NCI-H1417 (cell line): ENCODE measurements around the gene MTCL1.

Experiments used
- DNase-seq, 3 experiments: peaks; one replicate each; lab custom pipeline; 2025; lab: John Stamatoyannopoulos, UW

Gene MTCL1

DNA sequence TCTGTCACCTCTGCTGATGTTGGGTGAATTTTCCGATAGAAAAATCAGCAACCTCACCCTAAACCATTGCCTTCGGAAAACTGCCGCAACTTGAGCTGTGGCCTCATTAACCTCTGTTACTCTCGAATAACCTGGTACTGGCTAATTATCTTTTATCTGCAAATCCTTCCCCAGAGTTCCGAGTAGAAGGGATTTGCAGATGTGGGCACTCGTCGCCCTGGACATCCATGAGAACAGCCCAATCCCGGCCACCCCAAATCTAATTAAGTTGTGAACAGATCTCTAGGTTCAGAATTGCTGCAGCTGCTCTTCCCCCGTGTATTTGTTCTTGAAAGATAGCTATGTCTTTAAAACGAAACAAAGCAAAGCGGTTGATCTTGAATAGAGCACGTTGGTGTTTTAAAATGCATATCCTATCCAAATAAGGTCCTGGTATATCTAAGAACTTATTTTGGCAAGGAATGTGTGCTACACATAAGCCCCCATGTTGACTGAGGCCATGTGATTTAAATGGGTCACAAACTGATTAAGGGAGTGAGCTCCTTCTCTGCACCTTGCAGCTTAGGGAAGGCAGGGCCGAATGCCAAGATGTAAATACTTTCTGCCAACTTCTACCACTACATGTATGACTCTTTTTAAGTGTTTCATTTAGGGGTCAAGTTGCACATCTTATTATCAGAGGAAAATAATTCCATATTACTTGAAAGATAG is 88.2 kb downstream of the MTCL1 start:
- no peak for DNase-seq

DNA sequence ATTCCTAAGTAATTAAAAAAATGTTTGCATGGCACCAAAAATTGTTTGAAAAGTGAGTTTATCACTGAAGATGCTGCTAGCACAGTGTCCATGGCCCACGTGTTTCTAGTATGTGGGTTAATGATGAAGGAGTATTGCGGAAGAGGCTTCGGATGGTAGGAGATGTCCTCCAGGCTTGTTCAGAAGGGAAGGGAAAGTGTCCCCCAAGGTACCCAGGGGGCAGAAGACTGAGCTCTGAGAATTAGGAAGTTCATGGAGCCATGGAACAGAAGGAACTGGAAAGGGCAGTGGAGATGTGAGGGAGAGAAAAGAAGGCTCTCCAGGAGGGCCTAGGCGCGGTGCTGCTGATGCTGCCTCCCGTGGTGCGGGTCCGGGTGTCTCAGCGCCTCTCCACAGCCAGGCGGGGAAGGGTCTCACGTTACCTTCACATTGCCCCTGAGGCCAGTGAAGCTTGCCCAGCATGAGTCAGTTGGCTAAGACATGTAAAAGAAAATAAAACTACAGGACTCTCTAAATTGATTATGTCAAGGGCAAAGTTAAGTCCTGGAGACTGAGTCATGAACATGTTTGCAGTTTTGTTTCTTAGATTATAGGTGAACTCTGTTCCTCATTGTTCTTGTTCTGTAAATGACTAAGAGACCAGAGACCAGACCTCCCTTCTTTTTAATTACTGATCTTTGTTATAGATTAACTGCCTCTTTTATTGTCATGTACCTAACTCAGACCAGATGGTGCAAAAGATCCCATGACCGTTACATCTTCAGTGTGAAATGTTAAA is 89.0 kb downstream of the MTCL1 start:
- no peak for DNase-seq

DNA sequence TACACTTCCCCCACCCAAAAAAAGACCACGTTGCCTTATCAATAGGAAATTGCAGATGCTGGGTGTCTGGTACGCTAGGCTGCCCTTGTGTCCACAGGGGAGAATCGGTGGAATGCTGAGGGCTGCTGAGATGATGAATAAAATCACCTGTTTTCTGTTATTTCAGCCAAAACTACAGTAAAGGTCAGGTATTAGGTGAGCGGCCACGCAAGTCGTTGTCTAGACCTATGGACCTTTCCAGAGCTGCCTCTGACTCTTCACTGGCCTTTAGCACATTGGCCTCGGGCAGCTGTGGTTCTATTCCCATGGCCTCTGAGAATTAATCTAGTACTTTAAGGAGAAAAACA is 89.6 kb downstream of the MTCL1 start:
- no peak for DNase-seq

DNA sequence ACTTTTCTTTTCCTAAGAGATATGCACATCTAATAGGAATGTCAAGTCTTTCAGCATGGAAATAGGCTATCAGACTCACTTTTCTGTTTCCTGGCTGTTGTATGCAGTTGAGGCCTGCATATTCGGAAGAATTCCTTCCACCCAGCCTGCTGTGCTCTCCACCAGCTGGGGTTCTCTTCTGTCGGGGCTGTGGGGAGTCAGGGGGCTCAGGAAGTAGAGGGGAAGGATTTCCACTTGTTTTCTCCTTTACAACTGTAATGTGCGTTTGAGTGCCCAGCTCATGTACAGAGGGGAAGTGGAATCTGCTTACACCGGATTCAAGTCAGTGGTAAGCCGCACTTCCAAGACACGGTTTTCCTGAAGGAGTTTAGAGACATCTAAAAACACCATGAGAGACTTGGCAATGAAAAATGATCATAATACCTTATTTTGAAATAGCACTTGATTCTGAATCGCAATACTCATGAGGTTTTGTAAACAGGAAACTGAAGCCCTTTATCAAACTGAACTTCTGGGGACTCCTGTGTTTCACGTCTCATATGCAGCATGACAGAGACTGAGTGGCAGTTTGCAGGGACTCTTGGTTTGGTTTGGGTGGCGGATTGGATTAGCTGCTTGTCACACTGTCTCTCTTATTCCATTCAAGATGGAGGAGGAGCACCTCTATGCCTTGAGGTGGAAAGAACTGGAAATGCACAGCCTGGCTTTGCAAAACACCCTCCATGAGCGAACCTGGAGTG is 90.4 kb downstream of the MTCL1 start:
- DNase-seq: no peak

DNA sequence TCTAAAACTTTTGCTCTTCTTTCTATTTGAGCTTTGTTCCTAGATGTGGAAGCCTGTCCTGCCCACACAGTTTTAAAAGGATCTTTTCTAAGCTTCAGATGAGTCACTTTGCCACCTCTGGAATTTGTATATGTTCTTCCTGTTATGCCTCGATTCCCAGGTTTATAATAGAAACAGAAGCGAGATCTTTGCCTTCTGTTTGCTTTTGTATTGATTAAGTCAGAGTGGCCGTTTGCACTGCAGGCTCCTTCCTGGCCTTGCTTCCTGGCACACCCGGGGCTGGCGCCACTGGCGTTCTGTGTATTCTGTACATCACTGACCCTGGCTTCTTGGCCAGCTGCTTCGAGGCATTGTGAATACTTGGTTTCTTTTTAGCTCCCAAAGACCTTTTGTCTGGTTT is 91.8 kb downstream of the MTCL1 start:
- DNase-seq: no peak

DNA sequence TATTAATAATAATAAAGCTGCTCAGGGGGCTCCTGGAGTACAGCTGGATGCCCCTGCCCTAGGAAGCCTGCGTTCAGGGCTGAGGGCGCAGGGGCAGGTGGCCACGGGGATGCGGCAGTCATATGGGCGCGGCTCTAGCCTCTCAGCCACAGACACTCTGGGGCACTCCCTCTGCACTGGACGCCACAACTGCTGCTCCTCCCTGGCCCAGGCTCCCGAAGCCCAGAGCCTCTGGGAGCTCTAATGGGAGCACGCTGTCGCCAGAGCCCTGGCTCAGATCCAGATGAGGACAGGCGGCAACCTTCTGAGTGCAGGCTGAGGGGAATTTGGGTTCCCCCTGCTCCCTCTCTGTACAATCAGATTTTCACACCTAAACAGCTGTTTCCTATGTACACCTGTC is 93.6 kb downstream of the MTCL1 start:
- DNase-seq: peak in 1 of 3 experiments; percentile 32

DNA sequence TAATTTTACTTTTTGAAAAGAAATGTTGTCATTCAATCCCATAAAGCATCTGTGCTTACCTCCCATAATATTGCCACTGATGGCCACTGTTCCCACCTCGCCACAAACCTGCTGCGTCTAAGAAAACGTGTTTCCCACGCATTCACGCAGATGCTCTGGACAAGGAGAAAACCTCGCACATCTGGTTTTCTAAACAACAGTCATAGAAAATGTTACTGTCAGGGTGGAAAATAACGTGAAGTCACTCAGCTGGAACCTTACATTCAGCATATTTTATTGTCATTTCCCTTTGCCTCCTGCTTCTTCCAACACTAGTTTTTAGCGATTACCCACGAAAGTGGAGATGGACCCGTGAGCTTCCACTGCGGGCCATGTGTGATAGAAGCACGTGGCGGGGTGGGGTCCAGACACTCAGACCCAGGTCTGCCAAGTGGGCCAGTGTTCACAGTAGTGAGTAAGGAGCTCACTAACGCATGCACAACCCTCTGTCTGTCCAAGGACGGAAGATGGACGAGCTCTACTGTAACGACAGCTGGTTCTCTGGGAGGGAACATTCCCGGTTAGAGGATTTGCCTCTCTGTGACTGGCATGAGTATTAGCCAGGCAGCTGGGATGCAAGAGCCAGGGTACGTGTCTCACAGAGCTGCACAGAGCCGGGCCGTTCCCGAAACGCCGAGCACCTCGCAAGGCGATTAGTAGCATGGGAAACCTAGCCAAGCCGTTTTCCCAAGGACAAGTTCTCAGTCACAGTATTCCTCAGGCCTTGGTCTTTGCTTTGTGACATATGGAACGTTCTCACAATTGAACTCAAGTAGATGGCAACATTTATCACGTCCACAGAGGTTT is 94.5 kb downstream of the MTCL1 start:
- DNase-seq: no peak

DNA sequence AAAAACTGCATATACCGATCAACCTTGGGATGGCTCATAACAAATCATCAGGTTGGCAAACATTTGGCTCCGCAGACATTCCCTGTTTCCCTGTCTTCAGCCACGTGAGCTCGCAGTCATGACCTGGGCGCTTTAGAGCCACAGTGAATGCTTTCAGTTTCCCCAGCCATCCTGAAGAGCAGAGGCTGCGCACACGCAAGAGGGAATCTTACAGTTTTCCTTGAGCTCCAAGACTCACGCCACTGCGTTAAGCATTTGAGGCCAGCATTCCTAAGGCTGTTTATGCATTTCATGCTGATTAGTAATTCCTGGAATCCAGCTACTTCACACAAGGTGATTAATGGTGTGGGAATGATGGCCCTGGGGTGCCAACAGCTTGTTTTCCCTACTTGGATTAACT is 95.1 kb downstream of the MTCL1 start:
- no peak for DNase-seq

DNA sequence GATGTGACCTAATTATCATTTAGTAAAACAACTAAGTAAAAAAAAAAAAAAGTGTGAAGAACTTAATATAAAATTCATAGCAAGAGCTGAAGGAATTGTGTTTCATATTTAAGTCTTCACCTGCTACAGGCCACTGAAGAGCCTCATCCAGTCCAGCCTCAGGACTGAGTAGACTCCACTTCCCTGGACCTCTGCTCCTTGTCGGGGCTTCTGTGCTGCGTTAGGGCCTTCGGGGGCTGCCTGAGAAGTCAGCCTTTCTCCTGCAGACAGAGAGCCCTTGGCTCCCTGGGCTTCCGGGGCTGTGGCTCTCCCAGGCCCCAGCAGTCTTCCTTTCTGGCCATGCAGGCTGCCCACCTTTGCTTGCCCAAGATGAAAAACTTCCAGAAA is 95.5 kb downstream of the MTCL1 start:
- no peak for DNase-seq

DNA sequence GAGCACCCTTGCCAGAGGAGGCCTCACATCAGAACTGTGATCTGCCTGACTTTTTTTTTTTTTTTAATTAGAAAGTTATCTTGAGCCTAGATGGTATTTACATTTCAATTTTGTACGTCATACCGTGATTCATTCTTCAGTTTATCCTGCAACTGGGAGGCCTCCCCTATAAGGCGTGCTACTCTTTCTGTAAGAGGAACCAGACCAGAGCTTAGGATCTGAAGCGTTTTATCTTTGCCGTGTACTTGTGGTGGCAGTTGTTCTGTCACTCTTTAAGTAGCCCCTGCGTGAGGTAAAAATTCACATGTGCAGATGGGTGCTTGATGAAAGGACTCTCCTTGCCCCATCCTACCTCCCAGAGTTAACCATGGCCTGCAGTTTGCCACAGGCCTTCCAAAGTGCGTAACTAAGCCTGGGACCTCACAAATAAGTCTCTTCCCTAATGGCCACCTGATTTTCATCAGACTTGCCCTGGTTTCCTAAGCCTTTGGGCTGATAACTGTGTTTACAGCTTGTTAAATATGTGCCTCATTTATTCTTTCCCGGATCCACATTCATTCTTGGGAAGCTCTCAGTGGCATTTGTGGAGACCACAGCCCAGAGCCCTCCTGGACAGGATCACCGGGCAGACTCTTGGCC is 96.0 kb downstream of the MTCL1 start:
- DNase-seq: no peak

DNA sequence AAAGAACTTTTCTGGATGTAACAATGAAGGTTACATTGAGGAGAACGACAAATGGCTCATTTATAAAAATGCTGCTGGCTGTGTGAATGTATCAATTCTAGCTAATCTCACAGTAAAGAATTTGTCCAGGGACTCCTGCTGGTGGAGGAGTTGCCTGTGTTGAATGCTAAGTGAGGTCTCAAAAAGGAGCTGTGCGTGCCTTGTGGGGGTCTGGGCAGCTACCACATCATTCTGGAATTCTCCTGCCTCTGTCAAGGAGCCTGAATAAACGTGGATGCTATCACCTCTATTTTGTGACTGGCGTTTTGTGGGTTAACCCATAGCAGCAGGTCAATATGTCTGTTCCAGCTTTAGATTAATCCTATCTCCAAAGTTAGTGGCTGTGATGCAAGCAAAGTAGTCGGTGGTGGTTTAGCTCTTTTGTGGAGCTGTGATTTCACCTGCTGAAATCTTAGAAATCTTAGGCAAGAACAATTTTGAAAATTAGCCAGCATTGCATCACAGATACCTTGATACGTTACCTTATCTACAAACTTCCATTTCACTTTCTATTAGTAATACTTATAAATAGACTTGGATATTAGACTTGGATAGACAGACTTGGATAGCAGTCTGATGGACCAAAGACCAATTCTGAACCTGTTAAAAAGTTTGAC is 96.8 kb downstream of the MTCL1 start:
- no peak for DNase-seq

DNA sequence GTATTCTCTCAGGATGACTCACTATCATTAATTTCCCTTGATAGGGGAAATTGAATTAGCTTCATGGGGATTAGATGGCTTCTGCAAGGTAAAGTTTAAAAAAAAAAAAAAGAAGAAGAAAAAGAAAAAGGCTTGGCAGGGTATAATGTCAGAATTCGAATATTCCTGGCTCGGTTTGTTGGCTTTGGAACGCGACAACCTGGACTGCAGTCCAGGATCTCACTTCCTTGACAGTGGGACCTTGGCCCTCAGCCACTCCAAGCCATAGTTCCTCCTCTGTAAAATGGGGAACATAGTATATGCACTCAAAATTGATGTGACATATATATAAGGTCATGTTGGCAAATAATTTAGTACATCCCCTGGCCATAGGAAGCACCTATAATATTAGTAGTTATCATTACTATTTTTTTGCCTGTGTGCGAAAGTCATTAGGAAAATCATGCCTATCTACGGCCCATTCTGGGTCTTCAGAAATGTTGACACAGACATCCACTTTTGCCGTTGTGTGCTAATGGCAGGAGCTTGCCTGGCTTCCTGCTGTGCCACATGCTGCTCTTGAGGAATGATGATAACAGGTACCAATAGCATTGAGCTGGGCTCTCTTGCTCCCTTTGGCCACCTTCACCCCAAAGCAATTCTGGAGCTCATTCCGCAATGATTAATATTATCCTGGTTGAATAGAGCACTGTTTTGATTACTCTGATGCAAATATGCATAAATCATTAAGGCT is 97.9 kb downstream of the MTCL1 start:
- DNase-seq: peak in 2 of 3 experiments; percentile 7 to 29

DNA sequence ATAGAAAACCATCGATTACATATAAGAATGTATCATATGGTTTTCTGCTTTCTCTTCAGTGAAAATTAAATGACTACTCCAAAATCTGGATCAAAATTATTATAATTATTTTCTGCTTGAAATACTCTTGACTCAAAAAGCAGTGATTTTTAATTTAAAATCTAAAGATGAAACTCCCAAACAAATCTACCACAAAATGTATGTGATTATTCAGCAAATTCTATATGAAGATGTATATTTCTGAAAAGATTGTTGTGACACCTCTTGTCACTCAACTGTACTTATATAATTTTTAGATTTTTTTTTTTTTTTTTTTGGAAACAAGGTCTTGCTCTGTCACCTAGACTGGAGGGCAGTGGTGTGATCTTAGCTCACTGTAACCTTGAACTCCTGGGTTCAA is 98.6 kb downstream of the MTCL1 start:
- DNase-seq: no peak

DNA sequence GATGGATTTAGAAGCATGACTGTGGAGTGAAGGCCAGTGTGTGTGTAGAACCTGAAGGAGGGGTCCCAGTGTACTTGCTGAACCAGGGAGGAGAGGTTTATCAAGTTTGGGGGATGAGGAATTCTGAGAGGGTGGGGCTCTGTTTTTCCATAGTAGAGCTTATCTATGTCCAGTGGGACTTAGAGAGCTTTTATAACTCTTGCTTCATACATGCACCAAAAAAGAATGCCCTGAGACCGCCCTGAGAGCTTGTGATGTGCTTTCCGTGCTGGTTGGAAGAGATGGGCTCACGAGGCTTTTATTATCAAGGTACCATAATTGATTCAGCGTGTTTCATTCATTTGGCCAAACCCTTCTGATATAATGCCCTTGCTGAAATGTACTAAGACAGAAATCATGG is 100.2 kb downstream of the MTCL1 start:
- no peak for DNase-seq

DNA sequence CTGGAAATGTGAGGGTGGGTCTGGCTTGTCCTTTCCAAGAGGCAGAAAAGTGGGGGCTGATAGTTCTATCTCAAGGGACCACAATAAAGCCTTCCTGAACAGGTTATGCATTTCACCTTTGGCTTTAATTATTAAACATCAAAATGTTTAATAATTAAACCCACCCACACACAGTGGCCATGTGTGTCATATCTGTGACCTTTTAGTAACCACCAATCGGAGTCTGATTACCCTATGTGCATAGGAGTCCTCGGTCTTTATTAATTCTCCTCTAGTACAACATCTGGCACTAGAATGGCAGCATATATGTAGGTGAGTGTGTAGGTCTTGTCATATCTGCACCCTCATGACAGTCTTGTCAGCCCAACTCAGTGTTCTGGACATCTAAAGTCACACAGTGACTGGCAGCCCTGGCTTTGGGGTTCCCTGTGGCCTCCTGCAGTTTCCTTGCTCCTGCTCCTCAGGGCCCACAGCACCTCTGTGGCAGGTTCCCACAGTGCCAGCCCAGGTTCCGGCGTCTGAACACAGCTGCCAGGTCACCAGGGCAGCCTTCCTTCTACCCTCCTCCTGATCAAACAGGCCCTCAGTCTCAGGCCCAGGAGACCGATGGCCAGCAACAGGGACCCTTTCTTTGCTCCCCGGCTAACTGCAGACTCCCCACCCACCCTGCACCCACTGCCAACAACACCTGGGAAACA is 100.9 kb downstream of the MTCL1 start:
- DNase-seq: no peak

DNA sequence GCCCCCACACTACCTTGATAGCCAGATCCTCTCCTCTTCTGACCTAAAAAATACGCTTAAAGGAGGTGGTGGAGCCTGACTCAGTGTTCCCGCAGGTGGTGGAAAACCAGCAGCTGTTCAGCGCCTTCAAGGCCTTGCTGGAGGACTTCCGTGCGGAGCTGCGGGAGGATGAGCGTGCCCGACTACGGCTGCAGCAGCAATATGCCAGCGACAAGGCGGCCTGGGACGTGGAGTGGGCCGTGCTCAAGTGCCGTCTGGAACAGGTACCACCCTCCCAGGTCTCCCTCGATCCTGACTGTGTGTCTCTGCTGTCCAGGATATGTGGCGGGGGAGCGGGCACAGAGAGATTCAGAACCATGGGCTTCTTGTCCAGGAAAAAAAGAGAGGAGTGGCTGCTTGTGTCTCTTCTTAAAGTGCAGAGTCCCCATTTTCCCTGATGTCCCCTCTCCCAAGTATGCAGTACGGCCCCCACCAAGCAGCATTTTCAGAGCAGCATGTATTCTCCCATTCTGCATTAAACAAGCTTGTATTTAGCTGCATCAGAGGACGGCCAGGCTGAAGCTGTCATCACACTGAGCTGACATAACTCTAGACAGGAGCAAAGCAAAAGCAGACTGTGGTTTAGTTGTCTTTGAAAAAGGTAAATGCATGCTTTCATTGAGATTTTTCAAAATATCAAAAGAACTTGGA is 101.6 kb downstream of the MTCL1 start:
- no peak for DNase-seq

DNA sequence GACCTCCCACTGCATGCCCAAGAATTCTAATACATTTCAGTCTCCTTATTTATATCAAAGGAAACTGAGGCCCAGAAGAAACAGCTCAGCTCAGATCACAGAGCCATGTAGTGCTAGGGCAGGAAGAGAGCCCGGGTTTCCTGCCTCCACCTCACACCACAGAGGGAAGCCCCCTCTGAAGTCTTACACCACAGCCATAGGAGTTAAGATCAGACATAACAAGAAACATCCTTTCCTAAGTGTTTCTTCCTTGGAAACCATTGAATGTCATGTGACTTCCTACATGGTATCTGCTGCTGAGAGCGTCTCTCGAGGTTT is 102.1 kb downstream of the MTCL1 start:
- DNase-seq: no peak

DNA sequence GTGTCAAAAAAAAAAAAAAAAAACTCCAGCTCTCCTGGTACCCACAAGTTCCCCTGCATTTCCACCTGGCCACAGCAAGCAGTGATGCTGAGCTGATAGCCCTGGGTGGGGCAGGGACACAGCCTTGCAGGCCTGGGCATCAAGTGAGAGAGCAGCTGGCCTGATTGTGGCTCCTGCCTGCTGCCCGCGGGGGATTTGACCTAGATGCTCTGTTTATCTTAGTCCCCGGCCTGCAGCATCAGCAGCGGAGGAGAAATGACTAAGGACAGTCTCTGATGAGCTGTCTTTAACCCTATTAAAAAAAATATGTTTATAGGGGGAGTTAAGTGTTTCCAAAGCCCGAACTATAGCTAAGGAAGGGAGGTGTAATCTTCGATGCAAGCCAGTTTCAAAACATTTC is 102.6 kb downstream of the MTCL1 start:
- DNase-seq: peak in 1 of 3 experiments; percentile 6

DNA sequence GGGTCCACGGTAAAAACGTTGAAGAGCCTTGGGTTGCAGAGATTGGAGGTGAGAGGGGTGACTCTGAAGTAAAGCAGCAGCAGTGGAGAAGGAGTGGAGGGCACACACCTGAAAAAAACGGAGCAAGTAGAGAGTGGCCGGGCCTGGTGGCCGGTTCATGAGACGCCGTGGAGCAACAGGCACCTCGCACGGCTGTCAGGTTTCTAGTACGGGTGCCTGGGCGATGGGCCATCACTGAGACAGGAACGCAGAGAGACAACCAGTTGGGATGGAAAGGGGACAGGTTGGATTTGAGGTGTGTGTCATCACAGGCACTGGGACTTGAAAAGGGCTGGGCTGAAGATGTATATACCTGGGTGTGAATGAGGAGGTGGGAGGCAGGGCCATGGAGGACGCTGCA is 104.2 kb downstream of the MTCL1 start:
- no peak for DNase-seq
